NCI-H748 (cell line): ENCODE measurements around the gene FLVCR1.

ENCODE experiments used
- DNase-seq: peaks from one replicate; lab custom pipeline; 2025; ENCODE audit not compliant: unreplicated experiment; lab: John Stamatoyannopoulos, UW

FLVCR1 gene

GRCh38 chr1:212945056-212945455 lies 87.0 kb downstream of the FLVCR1 start:
- DNase-seq, result no peak

- DNase-seq, result no peak
Observed at GRCh38 chr1:212945463-212946160, 87.5 kb downstream of the FLVCR1 start.

GRCh38 chr1:212946872-212947271 lies 88.8 kb downstream of the FLVCR1 start:
- DNase-seq, result no peak
